MM.1S (cell line): Measurements from ENCODE around the gene KCNK17.

Experiments
- DNase-seq: peaks from one replicate; pipeline ENCODE4 v3.0.0-alpha.2; 2015
- H2AFZ ChIP-seq: fragments of 300-600 bp; sonication (generic); 2 replicates; pipeline ENCODE4 v1.6.0; 2016; ENCODE audit warnings: antibody characterized with exemption, low read length
- H3F3A ChIP-seq: fragments of 300-600 bp; sonication (generic); 2 replicates; pipeline ENCODE4 v1.6.1; 2016; ENCODE audit warnings: mild to moderate bottlenecking, antibody characterized with exemption, low read length, moderate library complexity, mixed read lengths; ENCODE audit not compliant: insufficient read depth
- H3K27ac ChIP-seq: fragments of 300-600 bp; sonication (generic); 2 replicates; pipeline ENCODE4 v1.5.1; 2016; ENCODE audit warnings: mild to moderate bottlenecking, low read length
- H3K27me3 ChIP-seq: fragments of 300-600 bp; sonication (generic); replicated peaks from 2 replicates; pipeline ENCODE4 v1.6.0; 2016; ENCODE audit warnings: low read length; ENCODE audit not compliant: insufficient read depth
- H3K36me3 ChIP-seq: fragments of 300-600 bp; sonication (generic); replicated peaks from 2 replicates; pipeline ENCODE4 v1.6.1; 2016; ENCODE audit warnings: mild to moderate bottlenecking, low read length, mixed read lengths; ENCODE audit not compliant: insufficient read depth
- H3K4me1 ChIP-seq: fragments of 300-600 bp; sonication (generic); 2 replicates; pipeline ENCODE4 v1.6.1; 2016; ENCODE audit warnings: low read length, mixed read lengths
- H3K4me2 ChIP-seq: fragments of 300-600 bp; sonication (generic); 2 replicates; pipeline ENCODE4 v1.6.0; 2016; ENCODE audit warnings: low read depth, low read length
- H3K4me3 ChIP-seq: fragments of 300-600 bp; sonication (generic); 2 replicates; pipeline ENCODE4 v1.5.1; 2016; ENCODE audit warnings: low read length, mixed read lengths
- H3K79me2 ChIP-seq: fragments of 300-600 bp; sonication (generic); 2 replicates; pipeline ENCODE4 v1.6.1; 2016; ENCODE audit warnings: mixed run types, low read length, mixed read lengths
- H3K9ac ChIP-seq: fragments of 300-600 bp; sonication (generic); 2 replicates; pipeline ENCODE4 v1.6.1; 2016; ENCODE audit warnings: low read length, mixed read lengths
- H3K9me2 ChIP-seq: fragments of 300-600 bp; sonication (generic); replicated peaks from 2 replicates; pipeline ENCODE4 v1.6.1; 2016; ENCODE audit warnings: mild to moderate bottlenecking, low read length, mixed read lengths; ENCODE audit not compliant: insufficient read depth
- H3K9me3 ChIP-seq: fragments of 300-600 bp; sonication (generic); replicated peaks from 2 replicates; pipeline ENCODE4 v1.6.1; 2016; ENCODE audit warnings: mild to moderate bottlenecking, low read length, mixed read lengths; ENCODE audit not compliant: insufficient read depth
- H4K20me1 ChIP-seq: fragments of 300-600 bp; sonication (generic); 2 replicates; pipeline ENCODE4 v1.6.1; 2016; ENCODE audit warnings: mild to moderate bottlenecking, low read length, moderate library complexity, mixed read lengths; ENCODE audit not compliant: insufficient read depth
- EZH2 ChIP-seq: fragments of 300-600 bp; sonication (generic); optimal IDR thresholded peaks from 2 replicates; pipeline ENCODE3; 2017; ENCODE audit warnings: low read depth, mild to moderate bottlenecking, antibody characterized with exemption, low read length, mixed read lengths
- EZH2phosphoT487 ChIP-seq: fragments of 300-600 bp; sonication (generic); IDR thresholded peaks from 2 replicates; pipeline ENCODE4 v1.6.1; 2018; ENCODE audit warnings: antibody characterized with exemption, low read length
- TF ChIP-seq, protein P1 (sequence below): fragments of 300-600 bp; sonication (generic); IDR thresholded peaks from 2 replicates; pipeline ENCODE4 v1.5.1; 2016; ENCODE audit warnings: antibody characterized with exemption, low read length, mixed read lengths

The KCNK17 gene

DNA sequence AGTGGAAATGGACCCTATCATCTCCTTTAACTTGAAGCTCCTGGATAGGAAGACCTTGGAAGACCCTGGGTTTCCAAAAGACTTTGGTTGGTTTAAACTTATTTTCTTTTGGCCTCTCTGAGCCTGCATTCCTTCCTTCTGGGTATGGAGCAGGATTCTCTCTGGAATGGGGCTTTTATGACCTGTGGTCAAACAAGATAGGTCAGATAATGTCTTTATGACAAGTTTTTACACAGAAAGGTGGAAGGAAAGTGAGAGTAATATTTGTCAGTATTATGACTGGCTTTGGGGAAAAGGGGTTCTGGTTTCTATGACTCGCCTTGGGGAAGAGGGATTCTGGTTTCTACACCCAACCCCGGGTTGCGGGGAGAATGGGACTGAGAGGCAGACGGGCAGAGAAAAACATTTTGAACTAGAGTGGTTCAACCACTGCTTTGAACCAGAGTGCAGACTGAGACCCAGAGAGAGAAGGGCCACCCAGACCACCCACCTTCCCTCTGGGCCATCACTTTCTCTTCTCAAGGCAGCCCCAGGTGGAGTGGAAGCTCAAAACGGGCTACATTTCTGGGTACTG, 47.4 kb downstream of the KCNK17 start:
- H3F3A ChIP-seq: no peaks in the 10 kb centered on the region
- H3K4me2 ChIP-seq: no peak overlapping the region
- H2AFZ ChIP-seq: no peak overlapping the region
- no peak for DNase-seq
- H3K4me3 ChIP-seq: no peak overlapping the region
- no peaks in the 10 kb centered on the region for H3K9me2 ChIP-seq
- H4K20me1 ChIP-seq: no peaks in the 10 kb centered on the region
- no peak for TF ChIP-seq EZH2
- TF ChIP-seq, protein P1, sequence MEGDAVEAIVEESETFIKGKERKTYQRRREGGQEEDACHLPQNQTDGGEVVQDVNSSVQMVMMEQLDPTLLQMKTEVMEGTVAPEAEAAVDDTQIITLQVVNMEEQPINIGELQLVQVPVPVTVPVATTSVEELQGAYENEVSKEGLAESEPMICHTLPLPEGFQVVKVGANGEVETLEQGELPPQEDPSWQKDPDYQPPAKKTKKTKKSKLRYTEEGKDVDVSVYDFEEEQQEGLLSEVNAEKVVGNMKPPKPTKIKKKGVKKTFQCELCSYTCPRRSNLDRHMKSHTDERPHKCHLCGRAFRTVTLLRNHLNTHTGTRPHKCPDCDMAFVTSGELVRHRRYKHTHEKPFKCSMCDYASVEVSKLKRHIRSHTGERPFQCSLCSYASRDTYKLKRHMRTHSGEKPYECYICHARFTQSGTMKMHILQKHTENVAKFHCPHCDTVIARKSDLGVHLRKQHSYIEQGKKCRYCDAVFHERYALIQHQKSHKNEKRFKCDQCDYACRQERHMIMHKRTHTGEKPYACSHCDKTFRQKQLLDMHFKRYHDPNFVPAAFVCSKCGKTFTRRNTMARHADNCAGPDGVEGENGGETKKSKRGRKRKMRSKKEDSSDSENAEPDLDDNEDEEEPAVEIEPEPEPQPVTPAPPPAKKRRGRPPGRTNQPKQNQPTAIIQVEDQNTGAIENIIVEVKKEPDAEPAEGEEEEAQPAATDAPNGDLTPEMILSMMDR: no peak
- TF ChIP-seq EZH2phosphoT487: no peak
- H3K36me3 ChIP-seq: no peaks in the 10 kb centered on the region
- no peaks in the 10 kb centered on the region for H3K9me3 ChIP-seq
- no peak overlapping the region for H3K9ac ChIP-seq
- H3K27ac ChIP-seq: no peak overlapping the region
- no peaks in the 10 kb centered on the region for H3K27me3 ChIP-seq
- no peaks in the 10 kb centered on the region for H3K79me2 ChIP-seq
- no peaks in the 10 kb centered on the region for H3K4me1 ChIP-seq

DNA sequence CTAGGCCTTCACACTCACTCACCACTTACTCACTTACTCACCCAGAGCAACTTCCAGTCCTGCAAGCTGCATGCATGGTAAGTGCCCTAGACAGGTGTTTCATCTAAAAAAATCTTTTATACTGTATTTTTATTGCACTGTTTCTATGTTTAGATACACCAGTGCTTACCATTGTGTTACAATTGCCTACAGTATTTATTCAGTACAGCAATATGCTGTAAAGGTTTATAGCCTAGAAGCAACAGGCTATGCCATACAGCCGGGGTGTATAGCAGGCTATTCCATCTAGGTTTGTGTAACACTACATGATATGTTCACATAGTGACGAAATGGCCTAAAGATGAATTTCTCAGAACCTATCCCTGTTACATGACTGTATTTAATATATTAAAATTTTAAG, 47.8 kb downstream of the KCNK17 start:
- Histone ChIP-seq H4K20me1 (no peaks in the 10 kb centered on the region), H2AFZ (no peak overlapping the region), H3K9me2 (no peaks in the 10 kb centered on the region), H3K4me3 (no peak overlapping the region), H3K27ac (no peak overlapping the region), H3F3A (no peaks in the 10 kb centered on the region), H3K9me3 (no peaks in the 10 kb centered on the region), H3K4me1 (no peaks in the 10 kb centered on the region), H3K36me3 (no peaks in the 10 kb centered on the region), H3K9ac (no peak overlapping the region), H3K4me2 (no peak overlapping the region), H3K79me2 (no peaks in the 10 kb centered on the region), H3K27me3 (no peaks in the 10 kb centered on the region)
- no peak for TF ChIP-seq EZH2phosphoT487
- TF ChIP-seq EZH2: no peak
- TF ChIP-seq, protein P1: no peak
- no peak for DNase-seq

DNA sequence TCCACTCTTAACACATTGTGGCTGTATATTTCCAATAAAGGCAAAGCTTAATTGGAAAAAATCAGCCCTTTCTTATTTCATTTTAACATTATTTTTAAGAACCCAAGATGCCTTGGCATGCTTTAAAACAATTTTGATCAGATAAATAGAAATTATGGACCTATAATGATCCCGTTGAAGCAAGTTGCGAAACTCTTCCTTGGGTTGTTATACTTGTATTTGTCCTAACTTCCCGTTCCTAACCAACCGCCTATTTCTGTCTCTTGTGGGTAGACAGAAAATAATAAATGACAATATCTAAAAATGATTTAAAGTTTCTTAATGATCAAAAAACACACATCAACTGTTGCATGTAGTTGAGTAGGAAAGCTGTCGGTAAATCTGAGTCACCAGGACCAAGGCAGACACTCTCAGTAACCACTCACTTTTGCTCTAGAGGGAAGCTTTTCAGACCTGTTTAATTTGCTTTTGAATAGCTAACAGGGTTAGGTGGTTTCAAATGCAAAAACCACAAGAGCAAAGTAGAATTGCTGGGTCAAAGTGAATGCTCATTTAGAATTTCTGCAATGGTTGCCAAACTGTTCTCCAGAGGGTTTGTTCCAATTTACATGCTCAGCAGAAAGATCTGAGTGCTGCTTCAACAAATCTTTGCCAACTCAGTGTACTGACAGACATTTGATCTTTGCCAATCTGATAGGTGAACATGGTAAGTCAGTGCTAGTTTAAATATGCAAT, 50.7 kb downstream of the KCNK17 start:
- H3K27me3 ChIP-seq: no peaks in the 10 kb centered on the region
- no peaks in the 10 kb centered on the region for H4K20me1 ChIP-seq
- no peaks in the 10 kb centered on the region for H3F3A ChIP-seq
- no peak overlapping the region for H3K9ac ChIP-seq
- no peaks in the 10 kb centered on the region for H3K36me3 ChIP-seq
- no peak for TF ChIP-seq EZH2phosphoT487
- TF ChIP-seq EZH2: no peak
- TF ChIP-seq, protein P1: no peak
- no peaks in the 10 kb centered on the region for H3K9me2 ChIP-seq
- no peak overlapping the region for H3K27ac ChIP-seq
- no peak for DNase-seq
- H3K9me3 ChIP-seq: no peaks in the 10 kb centered on the region
- no peak overlapping the region for H3K4me3 ChIP-seq
- no peaks in the 10 kb centered on the region for H3K79me2 ChIP-seq
- H3K4me2 ChIP-seq: no peak overlapping the region
- no peaks in the 10 kb centered on the region for H3K4me1 ChIP-seq
- H2AFZ ChIP-seq: no peak overlapping the region
